NCI-H510A (cell line): Measurements from ENCODE around the gene CIROP.
"Not testable (repeated sequence)": the region's sequence is repeated elsewhere in the genome, so short reads cannot be mapped to it uniquely, and the experiment has no call there.

Experiments
- DNase-seq: peaks from one replicate; lab custom pipeline; 2025; lab: John Stamatoyannopoulos, UW

The CIROP gene

DNA sequence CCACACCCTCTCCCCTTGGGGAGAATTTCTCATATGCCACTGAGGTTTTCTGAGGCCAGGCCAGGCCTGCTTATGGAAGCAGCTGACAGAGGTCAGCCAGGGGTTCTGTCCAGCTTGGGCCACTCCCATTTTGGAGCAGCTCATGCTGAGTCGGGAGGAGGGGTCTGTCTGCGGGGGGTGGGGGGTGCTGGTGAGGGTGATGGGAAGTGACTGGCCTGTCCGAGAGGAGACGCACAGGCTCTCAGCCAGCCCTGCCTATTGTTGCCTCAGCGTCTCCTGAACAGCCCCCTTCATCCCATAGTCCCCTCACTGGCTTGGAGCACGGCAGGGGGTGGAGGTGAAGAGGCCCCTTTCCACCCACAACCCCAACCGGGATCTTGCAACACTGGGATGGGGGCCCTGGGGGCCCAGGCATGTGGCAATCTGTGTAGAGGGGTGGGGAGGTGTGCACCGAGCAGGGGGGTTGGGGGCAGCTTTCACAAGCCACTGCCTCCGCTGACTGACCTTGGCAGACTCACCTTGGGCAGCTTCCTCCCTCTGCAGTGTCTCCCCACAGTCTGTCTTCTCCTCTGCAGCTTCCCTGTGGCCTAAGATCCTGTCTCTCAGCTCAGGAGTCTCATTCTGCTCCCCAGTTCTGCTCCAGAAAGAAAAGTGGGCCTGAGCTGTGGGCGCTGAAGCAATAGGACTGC is 8.8 kb upstream of the CIROP start:
- no peak for DNase-seq

DNA sequence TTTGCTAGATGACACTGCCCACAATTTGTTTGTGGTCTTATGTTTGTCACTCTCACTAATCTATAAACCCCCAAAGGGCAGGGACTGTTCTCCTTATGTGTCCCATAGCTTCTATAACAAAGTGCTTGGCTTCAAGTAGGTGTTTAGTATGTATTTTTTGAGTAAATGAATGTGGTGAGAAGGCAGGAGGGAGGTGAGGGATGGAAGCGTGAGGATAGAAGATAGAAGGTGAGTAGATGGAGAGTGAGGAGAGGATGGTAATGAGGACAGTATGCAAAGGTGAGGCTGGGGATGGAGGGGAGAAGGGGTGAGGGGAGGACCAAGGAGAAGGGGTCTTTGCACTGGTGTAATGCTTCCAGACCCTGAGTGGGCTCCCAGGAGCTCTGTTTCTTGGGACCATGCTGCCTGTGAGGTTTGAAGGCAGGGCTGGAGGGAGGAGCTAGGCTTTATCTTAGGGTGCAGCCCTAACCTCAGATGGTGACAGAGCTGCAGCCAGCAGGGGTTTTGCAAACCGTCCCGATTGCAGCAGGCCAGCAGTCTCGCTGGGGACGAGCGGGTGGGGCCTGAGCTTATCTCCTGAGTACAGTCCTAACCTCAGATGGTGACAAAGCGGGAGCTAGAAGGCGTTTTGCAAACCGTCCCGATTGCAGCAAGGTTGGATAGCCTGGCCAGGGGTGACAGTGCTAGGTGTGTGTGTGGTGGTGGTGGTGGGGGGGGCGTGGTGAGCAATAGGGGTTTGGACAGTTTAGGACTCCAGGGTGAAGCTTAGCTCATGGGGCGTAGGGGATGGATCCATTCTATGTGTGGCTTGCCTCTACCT is 7.8 kb upstream of the CIROP start:
- no peak for DNase-seq

DNA sequence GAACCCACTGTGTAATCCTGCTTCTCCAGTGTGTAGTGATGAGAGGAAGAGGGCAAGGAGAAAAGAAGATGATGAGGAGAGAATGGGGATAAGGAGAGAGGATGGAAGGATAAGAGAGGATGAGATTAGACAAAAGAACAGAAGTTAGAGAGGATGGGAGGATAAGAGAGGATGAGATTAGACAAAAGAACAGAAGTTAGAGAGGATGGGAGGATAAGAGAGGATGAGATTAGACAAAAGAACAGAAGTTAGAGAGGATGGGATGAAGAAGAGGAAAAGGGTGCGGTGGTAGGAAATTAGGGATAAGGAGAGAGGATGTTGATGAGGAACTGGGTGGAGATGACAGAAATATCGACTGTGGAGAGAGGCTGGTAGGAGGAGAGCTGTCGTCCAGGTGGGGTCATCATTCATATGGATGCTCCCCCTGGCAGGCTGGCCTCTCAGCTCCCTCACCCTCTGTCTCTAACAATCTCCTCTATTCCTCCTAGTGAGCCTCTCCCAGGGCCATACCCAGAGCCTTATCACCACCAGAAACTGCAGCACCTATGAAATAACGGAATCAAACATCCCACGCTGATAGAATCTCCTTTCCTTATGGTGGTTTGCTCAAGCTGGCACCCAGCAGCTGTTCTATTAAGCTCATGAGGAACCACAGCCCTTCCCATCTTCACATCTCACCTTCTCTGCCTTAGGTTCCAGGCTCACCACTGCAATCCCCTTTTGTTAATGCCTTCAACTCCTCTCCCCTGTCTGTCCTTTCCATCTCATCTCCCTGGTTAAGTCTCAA is 6.0 kb upstream of the CIROP start:
- no peak for DNase-seq

DNA sequence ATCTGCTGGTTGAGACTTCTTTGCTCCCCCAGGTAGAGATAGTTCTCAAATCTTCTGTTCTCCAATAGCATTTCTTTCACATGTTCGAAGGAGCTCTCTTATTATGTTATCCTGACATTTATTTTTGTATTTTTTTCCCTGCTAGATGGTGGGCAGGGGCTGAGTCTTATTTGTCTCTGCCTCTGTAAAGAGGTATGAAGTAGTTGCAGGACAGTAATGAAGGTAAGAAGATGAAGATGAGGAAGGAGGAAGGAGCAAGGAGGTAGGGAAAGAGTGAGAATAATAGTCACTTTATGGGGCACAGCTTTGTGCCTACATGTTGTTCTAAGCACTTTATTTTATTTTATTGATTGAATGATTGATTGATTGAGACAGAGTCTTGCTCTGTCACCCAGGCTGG is 5.0 kb upstream of the CIROP start:
- no peak for DNase-seq

DNA sequence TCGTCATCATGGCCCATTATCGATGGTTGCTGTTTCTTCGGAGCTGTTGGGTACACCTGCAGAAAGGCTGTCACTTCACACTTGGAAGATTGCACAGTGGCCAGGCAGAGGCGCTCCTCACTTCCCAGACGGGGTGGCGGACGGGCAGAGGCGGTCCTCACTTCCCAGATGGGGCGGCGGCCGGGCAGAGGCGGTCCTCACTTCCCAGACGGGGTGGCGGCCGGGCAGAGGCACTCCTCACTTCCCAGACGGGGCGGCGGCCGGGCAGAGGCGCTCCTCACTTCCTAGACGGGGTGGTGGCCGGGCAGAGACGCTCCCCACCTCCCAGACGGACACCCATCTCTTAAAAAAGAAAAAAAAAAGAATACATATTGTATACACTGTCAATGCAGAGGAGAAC is 3.4 kb upstream of the CIROP start:
- DNase-seq = not testable (repeated sequence)

DNA sequence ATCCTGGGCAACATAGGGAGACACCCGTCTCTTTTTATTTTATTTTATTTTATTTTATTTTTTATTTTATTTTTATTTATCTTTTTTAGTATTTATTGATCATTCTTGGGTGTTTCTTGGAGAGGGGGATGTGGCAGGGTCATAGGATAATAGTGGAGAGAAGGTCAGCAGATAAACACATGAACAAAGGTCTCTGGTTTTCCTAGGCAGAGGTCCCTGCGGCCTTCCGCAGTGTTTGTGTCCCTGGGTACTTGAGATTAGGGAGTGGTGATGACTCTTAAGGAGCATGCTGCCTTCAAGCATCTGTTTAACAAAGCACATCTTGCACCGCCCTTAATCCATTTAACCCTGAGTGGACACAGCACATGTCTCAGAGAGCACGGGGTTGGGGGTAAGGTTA is 2.8 kb upstream of the CIROP start:
- not testable (repeated sequence) for DNase-seq

DNA sequence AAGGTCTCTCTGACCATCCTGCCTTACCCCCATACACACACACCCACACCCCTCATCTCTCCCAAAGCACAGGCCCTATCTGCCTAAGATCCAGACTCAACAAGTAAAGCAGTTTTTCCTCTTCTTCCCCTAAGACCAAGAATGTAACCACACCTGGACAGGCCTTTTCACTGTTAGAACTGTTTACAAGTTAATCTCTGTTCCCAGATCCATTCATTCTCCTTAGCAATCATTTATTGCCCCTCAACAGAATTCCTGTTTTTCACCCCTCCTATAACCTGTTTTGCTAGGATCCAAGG is 1.9 kb upstream of the CIROP start:
- DNase-seq = no peak

DNA sequence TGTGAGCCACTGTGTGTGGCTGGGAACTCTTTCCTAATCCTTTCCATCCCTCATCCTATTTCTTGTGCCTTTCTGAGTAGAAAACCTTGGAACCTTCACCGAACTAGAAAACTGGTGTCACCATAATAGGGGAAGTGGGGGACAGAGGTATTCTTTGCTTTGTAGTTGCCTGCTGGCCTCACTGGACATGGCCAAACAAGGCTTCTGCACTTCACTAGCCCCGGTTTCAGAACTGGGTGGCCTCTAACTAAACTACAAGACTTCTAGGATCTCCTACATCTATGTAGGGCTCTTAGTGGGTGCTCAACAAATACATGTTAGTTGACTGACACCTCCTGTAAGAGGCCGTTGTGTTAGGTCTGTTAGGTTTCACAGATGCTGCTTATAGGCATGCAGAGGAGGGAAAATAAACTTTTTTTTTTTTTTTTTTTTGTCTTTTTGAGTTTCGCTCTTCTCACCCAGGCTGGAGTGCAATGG is 597 bp upstream of the CIROP start:
- no peak for DNase-seq

DNA sequence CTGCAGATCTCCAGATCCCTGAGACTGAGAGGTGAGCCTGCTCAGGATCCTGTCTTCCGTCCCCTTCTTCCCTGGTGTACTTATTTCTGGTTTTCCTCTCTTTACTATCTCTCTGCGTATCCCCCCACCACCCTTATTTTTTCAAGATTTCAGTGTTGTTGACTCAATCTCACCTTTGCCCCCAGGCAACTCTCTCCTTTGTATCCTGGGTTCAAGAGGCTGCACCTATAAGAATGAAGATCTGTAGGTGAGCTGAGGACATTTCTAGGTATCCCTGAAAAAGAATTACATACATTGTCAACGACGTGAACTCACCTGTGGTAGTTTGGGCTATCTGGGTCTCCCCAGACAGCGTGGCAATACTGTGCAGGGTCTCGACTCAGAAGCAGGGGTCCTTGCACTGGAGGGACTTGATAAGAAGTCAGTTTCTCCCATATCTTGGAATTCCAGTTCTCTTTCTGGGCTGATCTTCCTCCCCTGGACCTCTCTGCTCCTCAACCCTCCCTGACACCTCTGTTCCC is 659 bp downstream of the CIROP start:
- DNase-seq = no peak

DNA sequence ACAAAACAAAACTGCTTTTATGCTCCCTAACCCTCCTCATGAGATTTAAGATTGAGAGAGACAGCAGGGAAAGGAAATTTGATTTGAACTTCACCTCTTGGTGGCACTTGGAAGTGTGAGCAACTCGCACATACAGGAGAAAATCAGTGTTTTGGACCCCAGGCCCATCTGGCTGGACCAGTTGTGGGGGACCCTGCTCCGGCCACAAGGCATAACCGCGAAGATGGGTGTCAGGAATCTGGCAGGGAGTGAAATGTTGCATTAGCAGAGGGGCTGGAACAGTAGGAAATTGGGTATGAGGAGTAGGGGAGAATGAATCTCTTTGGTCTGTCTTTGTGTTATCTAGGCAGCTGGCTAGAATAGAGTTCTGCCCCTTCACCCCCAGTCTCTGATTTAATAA is 1.2 kb downstream of the CIROP start:
- no peak for DNase-seq

DNA sequence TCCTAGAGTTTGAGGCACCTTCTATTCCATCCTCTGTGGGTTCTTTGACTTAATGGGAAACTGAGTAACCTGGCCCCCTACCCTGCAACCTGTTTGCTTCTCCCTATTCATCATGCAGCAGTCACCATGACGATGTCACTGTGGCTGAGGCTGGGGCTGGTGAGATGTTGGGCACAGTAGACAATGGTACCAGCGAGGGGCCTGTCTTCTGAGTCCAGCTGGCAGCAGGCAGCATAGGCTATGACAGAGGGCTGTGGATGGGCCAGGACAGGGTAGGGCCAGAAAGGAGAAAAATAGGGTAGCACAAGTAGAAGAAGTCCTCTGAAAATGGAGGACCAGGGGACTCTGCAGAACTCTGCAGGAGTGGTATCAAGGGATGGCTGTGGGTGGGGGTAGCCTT is 2.0 kb downstream of the CIROP start:
- DNase-seq = no peak

DNA sequence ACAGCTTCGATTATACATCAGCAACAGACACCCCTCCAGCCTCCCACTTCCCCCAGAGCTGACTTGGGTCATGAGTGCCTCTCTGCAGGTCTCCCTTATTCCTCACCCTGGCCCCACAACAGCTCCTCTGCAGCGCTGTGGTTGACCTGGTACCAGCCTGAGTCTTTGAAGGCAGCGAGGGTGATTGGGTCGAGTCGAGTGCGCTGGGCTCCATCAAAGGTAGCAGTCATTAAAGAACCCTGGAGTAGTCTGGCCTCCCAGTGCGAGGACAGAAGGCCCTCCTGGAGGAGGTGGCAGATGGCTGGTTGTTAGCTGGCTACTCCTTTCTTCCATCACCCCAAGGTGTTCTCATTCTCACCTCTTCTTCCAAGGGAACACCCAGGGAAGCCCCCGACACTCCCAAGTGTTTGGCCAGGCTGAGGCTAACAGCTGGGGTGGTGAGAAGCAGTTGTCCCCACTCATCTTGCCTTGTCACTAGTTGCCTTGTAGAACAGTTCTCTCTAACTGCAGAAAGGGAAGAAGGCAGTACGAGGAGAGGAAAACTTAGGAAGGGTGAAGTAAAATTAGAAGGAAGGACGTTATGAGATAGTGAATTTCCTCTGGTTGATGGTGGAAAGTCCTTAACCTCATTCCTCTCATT is 2.7 kb downstream of the CIROP start:
- no peak for DNase-seq

DNA sequence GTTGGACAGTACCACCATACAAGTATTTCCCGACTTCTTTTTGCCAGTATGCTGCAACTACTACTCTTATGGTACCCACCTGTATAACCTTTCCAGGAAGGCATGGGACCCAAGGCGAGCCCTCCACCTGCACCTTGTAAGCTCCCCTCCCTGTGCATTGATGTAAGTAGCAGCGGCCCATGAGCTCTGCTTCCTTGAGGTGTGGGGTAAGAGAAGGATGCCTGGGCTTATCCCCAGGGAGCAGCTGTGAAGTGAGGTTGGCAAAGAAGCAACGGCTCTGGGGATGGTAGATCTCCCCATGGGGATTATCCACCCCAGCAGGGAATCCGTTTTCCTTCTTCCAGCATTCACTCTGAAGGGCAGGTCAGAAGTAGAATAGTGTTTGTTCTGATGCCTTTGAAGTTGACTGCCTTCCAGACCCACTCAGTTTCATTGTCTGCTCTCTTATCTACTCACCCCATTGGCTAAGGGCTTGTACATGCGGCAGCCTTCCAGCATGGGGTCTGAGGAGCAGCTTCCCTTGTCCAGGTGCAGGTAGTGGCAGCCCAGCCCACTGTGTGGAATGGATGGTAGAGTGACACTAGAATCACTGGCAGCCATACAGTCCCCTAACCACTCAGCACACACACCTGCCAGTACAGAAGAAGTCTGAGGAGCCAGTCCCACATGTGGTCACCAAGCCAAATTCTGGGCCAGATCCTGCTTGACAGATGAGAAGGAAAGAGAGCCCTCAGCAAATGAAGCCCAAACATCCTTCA is 3.4 kb downstream of the CIROP start:
- DNase-seq = no peak

DNA sequence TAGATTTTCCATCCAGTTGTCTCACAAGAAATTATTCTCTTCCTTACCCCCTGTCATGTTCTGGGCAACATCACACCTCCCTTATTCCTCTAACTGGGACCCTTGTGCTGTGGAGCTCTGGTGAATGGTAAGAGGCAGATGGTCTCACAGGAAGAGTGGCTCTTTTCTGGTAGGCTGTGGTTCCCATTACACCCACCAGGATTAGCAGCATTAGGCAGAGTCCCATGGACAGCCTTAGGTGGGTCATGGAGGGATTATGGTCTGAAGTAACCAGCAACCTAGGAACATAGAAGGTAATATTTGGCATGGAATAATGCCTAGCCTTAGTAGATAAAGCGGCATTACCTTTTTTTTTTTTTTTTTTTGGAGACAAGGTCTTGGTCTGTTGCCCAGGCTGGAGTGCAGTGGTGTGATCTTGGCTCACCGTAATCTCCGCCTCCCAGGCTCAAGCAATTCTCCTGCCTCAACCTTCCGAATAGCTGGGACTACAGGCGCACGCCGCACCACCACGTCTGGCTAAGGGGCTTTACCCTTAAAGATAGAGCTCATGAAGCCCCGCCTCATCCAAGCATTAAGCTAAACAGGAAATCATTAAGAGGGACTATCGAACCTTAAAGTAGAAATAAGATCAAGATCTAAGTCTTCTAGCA is 5.5 kb downstream of the CIROP start:
- DNase-seq = no peak

DNA sequence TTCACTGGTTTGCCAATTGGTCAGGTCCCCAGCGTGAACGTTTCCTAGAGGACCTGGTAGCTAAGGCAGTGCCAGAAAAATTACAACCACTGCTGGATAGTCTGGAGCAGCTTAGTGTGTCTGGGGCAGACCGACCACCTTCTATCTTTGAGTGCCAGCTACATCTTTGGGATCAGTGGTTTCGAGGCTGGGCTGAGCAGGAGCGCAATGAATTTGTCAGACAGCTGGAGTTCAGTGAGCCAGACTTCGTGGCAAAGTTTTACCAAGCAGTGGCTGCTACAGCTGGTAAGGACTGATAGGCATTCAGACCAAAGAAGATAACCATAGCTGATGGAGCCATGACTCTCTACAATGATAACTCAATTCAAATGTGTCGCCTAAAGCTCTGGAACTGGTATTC is 7.0 kb downstream of the CIROP start:
- no peak for DNase-seq

DNA sequence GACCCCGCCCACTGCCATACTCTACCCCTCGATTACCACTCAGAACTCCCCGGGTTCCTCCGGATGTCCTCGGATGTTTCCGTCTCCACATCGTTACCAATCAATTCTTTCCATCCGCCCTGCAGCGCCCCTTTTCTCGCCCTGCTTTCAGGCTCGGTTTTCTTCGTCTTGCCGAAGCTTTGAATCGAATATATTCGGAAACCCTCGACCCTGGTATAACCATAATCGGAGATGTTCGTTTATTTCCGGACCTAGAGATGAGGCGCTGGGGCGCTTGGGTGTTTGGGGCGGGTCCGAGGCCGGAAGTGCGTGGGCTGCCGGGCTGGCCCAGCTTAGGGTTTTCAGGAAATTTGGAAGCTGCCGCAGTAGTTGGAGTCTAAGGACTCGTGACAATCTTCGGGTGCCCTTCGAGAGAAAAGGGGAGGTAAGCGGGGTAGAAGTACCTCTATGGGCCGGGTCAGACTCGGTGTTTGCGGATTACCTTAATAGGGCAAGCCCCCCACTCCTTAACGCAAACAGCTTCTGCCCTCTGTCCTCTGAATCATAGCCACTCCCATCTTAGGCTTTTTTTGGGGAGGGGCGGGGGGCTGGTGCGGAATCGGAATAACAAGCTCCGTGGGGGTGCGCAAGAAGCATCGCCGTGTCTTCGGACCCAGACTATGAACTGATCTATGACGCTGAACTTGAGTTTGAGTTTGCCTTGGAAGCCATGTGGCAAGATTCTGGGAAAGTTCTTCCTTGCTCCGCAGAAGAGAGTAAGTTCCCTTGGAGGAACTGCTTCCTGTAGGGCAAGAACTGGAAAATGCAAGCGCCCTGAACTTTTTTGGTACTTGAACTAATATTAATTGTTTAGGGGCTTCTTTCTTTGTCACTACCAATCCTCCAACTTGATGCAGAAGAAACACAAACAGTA is 9.3 kb downstream of the CIROP start, which contains the start of gene C14orf119:
TSS of gene C14orf119 (plus strand) at position 310 of the 913 bp plus-strand sequence. CDS start 2,154 bp downstream, outside the sequence.
- DNase-seq = no peak

DNA sequence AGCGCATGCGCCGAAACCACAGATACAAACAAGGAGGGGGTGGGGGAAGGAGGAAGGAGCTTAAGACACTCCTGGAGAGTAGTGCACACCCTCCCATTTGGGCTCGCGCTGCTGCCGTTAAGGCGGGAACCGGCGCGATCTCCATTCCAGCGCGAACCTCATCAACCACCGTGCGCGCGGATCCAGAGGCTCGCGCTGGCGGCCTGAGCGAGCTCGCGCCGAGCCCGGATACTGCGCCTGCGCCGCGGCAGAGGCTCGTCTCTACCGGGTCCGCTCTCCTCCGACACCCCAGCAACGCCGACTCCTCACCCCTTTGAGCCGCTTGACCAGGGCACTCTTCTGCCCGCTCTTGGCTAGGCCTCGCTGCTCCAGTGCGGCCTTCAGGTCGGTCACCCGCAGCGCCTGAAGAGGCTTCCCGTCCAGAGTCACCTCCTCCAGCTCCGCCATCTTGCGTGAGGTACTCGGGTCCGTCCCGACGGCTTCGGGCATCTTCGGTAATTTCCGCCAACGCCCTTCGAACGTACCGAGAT is 10.1 kb downstream of the CIROP start, which contains the start of gene ACIN1:
TSS of gene ACIN1 (minus strand) at position 471 of the 530 bp plus-strand sequence. CDS start at position 447, 24 bp downstream.
- DNase-seq = no peak

DNA sequence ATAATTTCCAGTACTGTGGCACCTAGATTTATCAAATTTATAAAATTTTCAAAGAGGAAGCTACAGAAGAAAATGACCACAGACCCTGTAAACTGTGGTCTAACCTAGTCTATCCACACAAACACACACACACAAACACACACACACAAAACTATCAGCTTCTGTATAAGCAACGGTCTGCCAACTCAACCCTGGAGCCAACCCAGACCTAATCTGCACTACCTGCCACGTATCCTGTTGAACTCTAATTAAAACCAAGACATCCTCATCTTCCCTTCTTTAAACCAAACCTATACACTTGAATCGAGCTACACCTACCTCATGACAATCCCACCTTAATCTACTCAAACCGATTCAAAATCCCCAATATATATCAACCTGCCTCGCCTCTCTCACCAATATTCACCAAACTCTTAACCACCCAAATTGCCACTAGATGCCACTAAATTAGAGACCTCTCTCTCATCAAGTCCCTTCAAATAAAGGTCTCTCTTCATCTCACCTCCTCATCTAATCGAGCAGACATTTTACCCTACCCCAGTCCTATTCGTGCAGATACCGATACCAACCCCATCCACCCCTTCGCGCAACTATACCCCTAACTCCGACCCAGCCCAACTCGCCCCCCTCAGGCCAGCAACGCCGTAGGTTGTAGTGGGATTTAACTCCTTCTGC is 10.7 kb downstream of the CIROP start:
- DNase-seq = no peak

DNA sequence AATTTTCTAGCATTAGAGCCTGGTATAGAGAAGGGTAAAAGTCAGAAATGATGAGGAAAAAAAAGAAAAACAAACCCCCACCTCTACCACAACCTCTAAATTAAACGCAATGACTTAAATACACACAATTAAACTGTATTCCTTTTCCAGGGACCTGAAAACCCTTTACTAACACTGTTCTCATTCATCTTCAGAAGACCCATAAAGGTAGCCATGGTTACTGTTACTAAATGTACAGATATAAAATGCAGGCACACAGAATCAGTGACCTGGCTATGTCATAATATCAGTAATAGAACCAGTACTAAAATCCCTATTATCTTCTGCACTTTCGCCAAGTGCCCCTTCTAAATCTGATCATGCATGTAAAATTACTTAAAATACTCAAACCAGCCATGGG is 11.3 kb downstream of the CIROP start:
- no peak for DNase-seq
